ENCODE measurements around the gene LHFPL6. TPM values are rescaled to one million over a fixed set of nuclear protein-coding genes. Genes with fewer than 3 reads are reported as not detected.

Gene LHFPL6
- total and polyA plus RNA-seq, 9 of the 15 experiments (the other 6 are each of a cell fraction or from before 2014, with no cell fraction given) = 0.18 TPM; not detected in 8

- no CpG with 5 or more reads among the region's 1 CpG for WGBS (ENCODE audit: insufficient coverage, low coverage, missing lambda C conversion rate)
- CTCF ChIA-PET (ENCODE audit: low intra/inter-chr PET ratio) = no interaction called here
- TF ChIP-seq ZNF561 (CRISPR knock-in tag; conservative IDR thresholded peaks at IDR 0.05) = no peak
Observed at GRCh38 chr13:39618561-39618960, 15.6 kb upstream of the LHFPL6 start.

GRCh38 chr13:39616087-39616694, 13.2 kb upstream of the LHFPL6 start:
- BruUV-seq (replicated peaks) = no TSS peak
- Histone ChIP-seq H3K36me3 (ENCODE audit: control insufficient read depth, insufficient read depth, low read length) (no peaks in the 10 kb centered on the region), H3K4me3 (no peak overlapping the region), H3K4me2 (ENCODE audit: insufficient read depth, low read length) (no peak overlapping the region), H4K20me1 (replicated peaks; ENCODE audit: control insufficient read depth, insufficient read depth, low read length) (no peaks in the 10 kb centered on the region), H3K9me3 (replicated peaks; ENCODE audit: control insufficient read depth, insufficient read depth, low read depth, low read length) (no peaks in the 10 kb centered on the region), H3K9ac (ENCODE audit: insufficient read depth in 1 of 2, low read depth in 2 of 2, low read length in 2 of 2) (no peak overlapping the region), H2AFZ (ENCODE audit: low read depth, low read length) (no peak overlapping the region), H3K79me2 (ENCODE audit: control insufficient read depth, insufficient read depth, low read length) (no peaks in the 10 kb centered on the region), H3K9me1 (ENCODE audit: control insufficient read depth, insufficient read depth, low read length) (no peaks in the 10 kb centered on the region), H3K27me3 (ENCODE audit: control insufficient read depth in 2 of 2, insufficient read depth in 2 of 2, low read length in 2 of 2) (no peaks in the 10 kb centered on the region; a peak in 2 of 5 replicates), H3K4me1 (replicated peaks in 1 of 2; ENCODE audit: control insufficient read depth in 2 of 2, insufficient read depth in 2 of 2, low read length in 2 of 2) (no peaks in the 10 kb centered on the region), H3K27ac (ENCODE audit: extremely low read depth, low read depth, low read length) (no peak overlapping the region)
- in situ Hi-C loops (cut with MboI) = loop anchor here (10.0 to 25.0 kb wide), 2 partner anchors 451 to 654 kb away; no protein-coding TSS in a partner anchor
- 0% methylated on average over 7 of the region's 10 CpGs for WGBS (ENCODE audit: insufficient coverage, low coverage, missing lambda C conversion rate)
- intact Hi-C loops (cut with micrococcal nuclease) = loop anchor here (10.0 kb wide), 3 partner anchors 341 to 561 kb away; no protein-coding TSS in a partner anchor
- FAIRE-seq (no peak), DNase-seq (ENCODE audit: extremely low read depth in 1 of 4, low spot score in 3 of 4) (peak; percentile 44 to 55 (median 53)), ATAC-seq (peak; percentile 88)
- CTCF ChIA-PET (ENCODE audit: low intra/inter-chr PET ratio) = no interaction called here
- POLR2A ChIA-PET = no interaction called here
- TF ChIP-seq SMC3 (conservative IDR thresholded peaks at IDR 0.05; ENCODE audit: insufficient read depth, low read depth, low read length) (no peak; the same call in 1 of the 2 replicates), ZNF124 (CRISPR knock-in tag; IDR thresholded peaks at IDR 0.05) (no peak), HEY1 (CRISPR knock-in tag; IDR thresholded peaks at IDR 0.05; ENCODE audit: borderline replicate concordance) (no peak), ATF3 (IDR thresholded peaks at IDR 0.05) (no peak), ATF3 (CRISPR knock-in tag; conservative IDR thresholded peaks at IDR 0.05) (no peak), ZNF134 (CRISPR knock-in tag; conservative IDR thresholded peaks at IDR 0.05) (no peak), HNRNPL (IDR thresholded peaks at IDR 0.05; ENCODE audit: low read depth, low read length) (no peak), CBFA2T2 (conservative IDR thresholded peaks at IDR 0.05) (no peak), ZC3H11A (IDR thresholded peaks at IDR 0.05; ENCODE audit: low read depth, low read length) (no peak), TRIM28 (IDR thresholded peaks at IDR 0.05) (no peak)

More at GRCh38 chr13:39618561-39618960, 15.6 kb upstream of the LHFPL6 start:
- DNase-seq (ENCODE audit: extremely low read depth in 1 of 4, low spot score in 3 of 4) = no peak
- Histone ChIP-seq H3K9me3 (replicated peaks; ENCODE audit: control insufficient read depth, insufficient read depth, low read depth, low read length) (no peaks in the 10 kb centered on the region), H3K36me3 (ENCODE audit: control insufficient read depth, insufficient read depth, low read length) (no peaks in the 10 kb centered on the region), H3K4me2 (ENCODE audit: insufficient read depth, low read length) (no peak overlapping the region), H3K4me1 (replicated peaks in 1 of 2; ENCODE audit: control insufficient read depth in 2 of 2, insufficient read depth in 2 of 2, low read length in 2 of 2) (no peaks in the 10 kb centered on the region), H3K9me1 (ENCODE audit: control insufficient read depth, insufficient read depth, low read length) (no peaks in the 10 kb centered on the region), H2AFZ (ENCODE audit: low read depth, low read length) (no peak overlapping the region), H3K27ac (ENCODE audit: extremely low read depth, low read depth, low read length) (no peak overlapping the region), H3K27me3 (ENCODE audit: control insufficient read depth in 2 of 2, insufficient read depth in 2 of 2, low read length in 2 of 2) (no peaks in the 10 kb centered on the region; a peak in 2 of 5 replicates), H4K20me1 (replicated peaks; ENCODE audit: control insufficient read depth, insufficient read depth, low read length) (no peaks in the 10 kb centered on the region), H3K4me3 (no peak overlapping the region), H3K79me2 (ENCODE audit: control insufficient read depth, insufficient read depth, low read length) (no peaks in the 10 kb centered on the region), H3K9ac (ENCODE audit: insufficient read depth in 1 of 2, low read depth in 2 of 2, low read length in 2 of 2) (no peak overlapping the region)
- in situ Hi-C loops (cut with MboI) (loop anchor here (10.0 to 25.0 kb wide), 2 partner anchors 454 to 656 kb away; no protein-coding TSS in a partner anchor), intact Hi-C loops (cut with micrococcal nuclease) (loop anchor here (10.0 kb wide), 3 partner anchors 344 to 564 kb away; no protein-coding TSS in a partner anchor)
- no TSS peak for BruUV-seq (replicated peaks)
- POLR2A ChIA-PET = no interaction called here
- no peak for FAIRE-seq
- no peak for ATAC-seq
